Measurements from ENCODE around the gene PSMD6.

Gene PSMD6

DNA sequence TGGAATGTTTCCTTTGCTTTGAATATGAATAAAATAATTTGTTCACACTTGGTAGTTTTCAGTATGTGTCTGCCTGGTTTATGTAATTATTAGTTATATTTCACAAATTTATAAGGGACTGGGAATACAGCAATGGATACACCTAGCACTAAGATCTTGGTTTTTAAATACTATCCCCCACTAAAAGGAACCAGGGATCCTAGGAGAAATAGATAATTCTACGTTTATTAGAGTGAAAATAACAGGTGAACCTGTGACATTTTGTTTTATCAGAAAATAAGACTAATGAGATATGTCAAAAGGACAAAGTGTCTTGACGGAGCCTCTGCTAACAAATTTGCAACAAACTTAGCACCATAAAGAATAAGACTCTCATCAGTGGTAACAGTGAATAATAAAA is 3.4 kb downstream of the PSMD6 start:
- no peak overlapping the region for H3K4me3 ChIP-seq (ENCODE audit: low read depth, low read length)
- DNase-seq (ENCODE audit: low read depth), result no peak
- TF ChIP-seq, protein P1, sequence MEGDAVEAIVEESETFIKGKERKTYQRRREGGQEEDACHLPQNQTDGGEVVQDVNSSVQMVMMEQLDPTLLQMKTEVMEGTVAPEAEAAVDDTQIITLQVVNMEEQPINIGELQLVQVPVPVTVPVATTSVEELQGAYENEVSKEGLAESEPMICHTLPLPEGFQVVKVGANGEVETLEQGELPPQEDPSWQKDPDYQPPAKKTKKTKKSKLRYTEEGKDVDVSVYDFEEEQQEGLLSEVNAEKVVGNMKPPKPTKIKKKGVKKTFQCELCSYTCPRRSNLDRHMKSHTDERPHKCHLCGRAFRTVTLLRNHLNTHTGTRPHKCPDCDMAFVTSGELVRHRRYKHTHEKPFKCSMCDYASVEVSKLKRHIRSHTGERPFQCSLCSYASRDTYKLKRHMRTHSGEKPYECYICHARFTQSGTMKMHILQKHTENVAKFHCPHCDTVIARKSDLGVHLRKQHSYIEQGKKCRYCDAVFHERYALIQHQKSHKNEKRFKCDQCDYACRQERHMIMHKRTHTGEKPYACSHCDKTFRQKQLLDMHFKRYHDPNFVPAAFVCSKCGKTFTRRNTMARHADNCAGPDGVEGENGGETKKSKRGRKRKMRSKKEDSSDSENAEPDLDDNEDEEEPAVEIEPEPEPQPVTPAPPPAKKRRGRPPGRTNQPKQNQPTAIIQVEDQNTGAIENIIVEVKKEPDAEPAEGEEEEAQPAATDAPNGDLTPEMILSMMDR (IDR thresholded peaks at IDR 0.05; ENCODE audit: control insufficient read depth, extremely low read depth, insufficient read depth), result no peak

DNA sequence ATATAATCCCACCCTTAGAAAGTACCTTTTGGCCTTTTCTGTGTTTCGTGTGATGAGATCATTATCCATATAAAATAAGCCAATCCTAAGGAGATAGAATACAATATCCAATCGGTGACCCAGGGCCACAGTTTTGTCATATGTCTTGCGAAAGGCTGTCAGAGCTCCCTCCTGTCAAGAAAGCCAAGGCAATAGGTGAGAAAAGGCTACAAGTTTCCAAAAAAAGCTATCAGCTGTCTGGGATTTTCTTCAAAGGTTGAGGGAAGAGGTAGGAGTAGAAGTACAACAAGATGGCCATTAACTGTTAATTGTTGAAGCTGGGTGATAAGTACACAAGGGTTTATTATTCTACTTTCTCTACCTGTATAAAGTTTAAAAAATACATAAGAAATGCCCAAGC is 4.0 kb downstream of the PSMD6 start:
- TF ChIP-seq, protein P1 (IDR thresholded peaks at IDR 0.05; ENCODE audit: control insufficient read depth, extremely low read depth, insufficient read depth), result no peak

DNA sequence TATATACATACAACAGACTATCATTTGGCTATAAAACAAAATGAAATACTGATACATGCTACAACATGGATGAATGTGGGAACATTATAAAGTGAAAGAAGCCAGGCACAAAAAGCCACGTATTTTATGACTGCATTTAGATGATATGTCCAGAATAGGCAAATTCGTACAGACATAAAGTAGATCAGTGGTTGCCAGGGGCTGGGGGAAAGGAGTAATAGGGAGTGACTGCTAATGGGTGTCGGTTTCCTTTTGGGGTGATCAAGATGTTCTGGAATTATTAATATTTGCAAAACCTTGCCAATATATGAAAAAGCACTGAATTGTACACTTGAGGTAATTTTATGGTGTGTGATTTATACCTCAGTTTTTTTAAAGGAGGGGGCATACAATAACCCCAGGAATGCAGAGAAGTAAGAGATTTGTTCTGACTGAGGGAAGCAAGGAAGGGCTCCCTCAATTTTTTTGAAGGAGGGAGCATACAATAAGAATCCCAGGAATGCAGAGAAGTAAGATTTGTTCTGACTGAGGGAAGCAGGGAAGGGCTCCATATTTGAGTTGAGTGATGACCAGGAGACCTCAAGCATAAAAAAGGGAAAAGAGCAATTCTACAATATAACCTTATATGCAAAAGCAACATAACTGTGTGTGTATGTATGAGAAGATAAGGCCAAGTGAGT is 6.2 kb downstream of the PSMD6 start:
- no peak overlapping the region for H3K4me3 ChIP-seq (ENCODE audit: low read depth, low read length)
- no peak for DNase-seq (ENCODE audit: low read depth)
- TF ChIP-seq, protein P1 (IDR thresholded peaks at IDR 0.05; ENCODE audit: control insufficient read depth, extremely low read depth, insufficient read depth), result no peak

More for the DNA sequence above, 4.0 kb downstream of the PSMD6 start:
- no peak for DNase-seq (ENCODE audit: low read depth)
- H3K4me3 ChIP-seq (ENCODE audit: low read depth, low read length), result no peak overlapping the region

DNA sequence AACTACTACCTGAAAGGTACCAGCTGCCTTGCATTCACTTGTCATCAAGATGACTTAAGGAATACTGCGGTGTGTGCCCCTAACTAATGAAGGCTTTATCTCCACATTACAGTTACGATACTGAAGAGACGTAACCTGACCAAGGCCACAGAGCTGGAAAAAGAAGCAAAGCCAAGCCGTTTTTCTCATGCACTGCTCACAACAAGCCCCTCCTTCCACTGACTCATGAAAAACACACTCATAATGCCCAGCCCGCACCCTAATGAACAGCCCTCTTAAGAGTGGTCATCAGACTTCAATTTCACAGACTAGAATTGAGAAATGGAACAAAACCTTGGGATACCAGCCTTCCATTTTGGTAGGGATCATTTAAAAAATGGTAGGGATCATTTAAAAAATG is 11.6 kb downstream of the PSMD6 start:
- TF ChIP-seq, protein P1 (IDR thresholded peaks at IDR 0.05; ENCODE audit: control insufficient read depth, extremely low read depth, insufficient read depth), result no peak
- no peak overlapping the region for H3K4me3 ChIP-seq (ENCODE audit: low read depth, low read length)
- DNase-seq (ENCODE audit: low read depth), result no peak

DNA sequence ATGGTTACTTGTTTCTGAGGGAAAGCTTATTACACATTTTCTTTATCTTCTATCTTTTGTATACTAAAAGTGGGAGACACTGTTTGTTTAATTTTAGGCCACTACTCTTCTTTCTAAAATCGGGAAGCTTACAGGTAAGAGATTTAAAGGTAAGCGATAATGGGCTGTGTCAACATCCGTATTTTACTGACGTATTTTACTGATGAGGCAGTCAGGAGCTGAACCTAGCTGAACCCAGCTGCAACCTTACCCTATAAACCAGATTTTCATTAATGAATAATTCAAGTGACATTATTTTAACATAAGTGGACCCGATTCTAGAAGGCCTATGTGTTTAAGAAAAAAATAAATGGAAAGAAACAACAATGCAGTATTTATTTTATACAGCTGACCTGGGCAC is 13.1 kb downstream of the PSMD6 start:
- TF ChIP-seq, protein P1 (IDR thresholded peaks at IDR 0.05; ENCODE audit: control insufficient read depth, extremely low read depth, insufficient read depth), result no peak
- no peak overlapping the region for H3K4me3 ChIP-seq (ENCODE audit: low read depth, low read length)
- no peak for DNase-seq (ENCODE audit: low read depth)

DNA sequence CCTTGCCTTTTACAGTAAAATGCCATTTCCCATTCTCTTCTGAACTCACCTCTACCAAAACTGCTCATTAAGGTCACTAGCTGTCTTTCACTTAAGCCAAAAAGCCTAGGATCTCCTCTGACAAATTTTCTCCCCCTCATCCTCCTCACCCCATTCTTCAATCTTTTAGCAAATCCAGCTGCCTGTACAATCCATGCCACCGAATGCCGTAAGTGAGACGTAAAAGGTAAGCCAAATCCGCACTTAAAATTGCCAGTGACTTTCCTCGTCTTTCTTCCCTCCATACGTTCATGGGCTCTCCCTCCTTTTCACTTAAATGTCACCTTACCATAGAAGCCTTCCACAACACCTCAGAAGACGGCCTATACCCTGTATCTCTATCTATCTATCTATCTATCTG is 13.8 kb downstream of the PSMD6 start:
- no peak for DNase-seq (ENCODE audit: low read depth)
- no peak overlapping the region for H3K4me3 ChIP-seq (ENCODE audit: low read depth, low read length)
- TF ChIP-seq, protein P1 (IDR thresholded peaks at IDR 0.05; ENCODE audit: control insufficient read depth, extremely low read depth, insufficient read depth), result no peak
